Common myeloid progenitor, CD34-positive (primary cell): ENCODE results near the gene IL5.
"Not testable (repeated sequence)": the region's sequence is repeated elsewhere in the genome, so short reads cannot be mapped to it uniquely, and the experiment has no call there.

Source experiments
- CTCF ChIA-PET: fragments of 350-600 bp; sonication (Branson Sonifier 250); formaldehyde crosslinking; loops from one replicate; lab custom pipeline; 2021; ENCODE audit warnings: antibody characterized with exemption; lab: Charles Lee
- POLR2A ChIA-PET: fragments of 350-600 bp; sonication (Branson Sonifier 250); formaldehyde crosslinking; loops from one replicate; lab custom pipeline; 2021; ENCODE audit warnings: antibody characterized with exemption; lab: Charles Lee
- DNase-seq, 3 donors: peaks; one replicate each; pipeline versions ENCODE4 v3.0.0 to v3.0.0-alpha.2; 2013
- H3K27ac ChIP-seq, 2 experiments: 1 replicate in 1 of 2; 2 replicates in 1 of 2; pipeline ENCODE4 v1.7.0; 2013; ENCODE audit warnings: inconsistent platforms in 2 of 2, low read length in 2 of 2, mild to moderate bottlenecking in 2 of 2, low read depth in 1 of 2, moderate library complexity in 1 of 2; ENCODE audit not compliant: severe bottlenecking in 2 of 2, insufficient read depth in 1 of 2, poor library complexity in 1 of 2
- H3K27me3 ChIP-seq, 5 experiments: replicated peaks in 2 of 5; 1 replicate in 3 of 5; 2 replicates in 2 of 5; pipeline versions ENCODE4 v1.6.1 to v1.7.0; 2013; ENCODE audit warnings: low read length in 4 of 5, mild to moderate bottlenecking in 2 of 5, moderate library complexity in 2 of 5, inconsistent platforms in 1 of 5; ENCODE audit not compliant: insufficient read depth in 5 of 5, control insufficient read depth in 4 of 5
- H3K36me3 ChIP-seq, 4 experiments: 1 replicate in 2 of 4; 2 replicates in 2 of 4; pipeline versions ENCODE4 v1.6.1 to v1.7.0; 2013; ENCODE audit warnings: low read length in 3 of 4, control low read depth in 1 of 4, mild to moderate bottlenecking in 1 of 4; ENCODE audit not compliant: control insufficient read depth in 4 of 4, insufficient read depth in 4 of 4
- H3K4me1 ChIP-seq, 4 experiments: 1 replicate in 3 of 4; 2 replicates in 1 of 4; pipeline versions ENCODE4 v1.6.1 to v1.7.1; 2013; ENCODE audit warnings: low read length in 3 of 4, mild to moderate bottlenecking in 3 of 4, control low read depth in 1 of 4, inconsistent platforms in 1 of 4, moderate library complexity in 1 of 4; ENCODE audit not compliant: control insufficient read depth in 4 of 4, insufficient read depth in 4 of 4; ENCODE audit errors: control extremely low read depth in 1 of 4
- H3K4me3 ChIP-seq, 7 experiments: 1 replicate in 4 of 7; 2 replicates in 3 of 7; pipeline versions ENCODE4 v1.5.1 to v1.7.0; 2013; ENCODE audit warnings: mild to moderate bottlenecking in 7 of 7, low read length in 6 of 7, moderate library complexity in 6 of 7, inconsistent platforms in 2 of 7, low read depth in 2 of 7, control low read depth in 1 of 7; ENCODE audit not compliant: insufficient read depth in 4 of 7, control insufficient read depth in 1 of 7; ENCODE audit errors: extremely low read depth in 1 of 7
- H3K9me3 ChIP-seq, 5 experiments: 1 replicate in 4 of 5; 2 replicates in 1 of 5; pipeline versions ENCODE4 v1.6.1 to v1.7.1; 2013; ENCODE audit warnings: low read length in 4 of 5, mild to moderate bottlenecking in 2 of 5, inconsistent platforms in 1 of 5, low read depth in 1 of 5, moderate library complexity in 1 of 5; ENCODE audit not compliant: control insufficient read depth in 4 of 5, insufficient read depth in 2 of 5; ENCODE audit errors: control extremely low read depth in 1 of 5
- WGBS: methylation state at CpG from one replicate; pipeline ENCODE4 v1.1.5; 2013; ENCODE audit not compliant: insufficient coverage; 5-methylcytosine and 5-hydroxymethylcytosine counted together

Gene IL5

DNA sequence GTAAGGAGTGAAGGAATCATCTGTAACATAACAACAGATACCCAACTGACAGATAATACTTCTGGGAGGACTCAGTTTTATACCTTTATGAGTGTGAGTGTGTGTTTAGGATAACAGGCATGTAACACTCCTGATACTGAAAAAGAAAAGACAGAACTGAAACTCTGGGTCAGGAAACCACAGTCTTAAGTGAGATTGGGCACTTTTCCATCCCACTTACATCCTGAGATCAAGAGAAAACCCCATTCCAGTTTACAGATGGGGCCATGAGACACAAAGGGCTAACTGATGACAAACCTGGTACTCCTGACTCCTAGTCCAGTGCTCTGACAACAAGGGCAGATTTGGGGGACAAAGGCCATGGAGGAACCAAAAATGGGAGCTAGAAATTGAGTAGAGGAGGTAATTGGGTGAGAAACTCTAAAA is 18.0 kb downstream of the IL5 start:
- ChIA-PET POLR2A (interaction anchor here (0.7 kb wide), 1 partner anchor 329 kb away, joined by 3 read pairs; no protein-coding TSS in a partner anchor), CTCF (interaction anchor here (1.0 to 3.6 kb wide), 9 partner anchors 16 to 294 kb away, joined by 3 to 23 read pairs (median 6); no protein-coding TSS in a partner anchor)
- peak in 2 of 3 donors; percentile 42 to 44 for DNase-seq
- H3K36me3 ChIP-seq = no peaks in the 10 kb centered on the region
- peaks cover 22 to 56% (median 46%) of the 10 kb centered on the region in 4 experiments for H3K4me1 ChIP-seq
- H3K27ac ChIP-seq = no peak overlapping the region
- peaks cover 0 to 2% (median 0%) of the 10 kb centered on the region in 5 experiments for H3K9me3 ChIP-seq
- peak overlapping the region in 1 of 7 experiments; percentile 20 for H3K4me3 ChIP-seq
- no peaks in the 10 kb centered on the region for H3K27me3 ChIP-seq

DNA sequence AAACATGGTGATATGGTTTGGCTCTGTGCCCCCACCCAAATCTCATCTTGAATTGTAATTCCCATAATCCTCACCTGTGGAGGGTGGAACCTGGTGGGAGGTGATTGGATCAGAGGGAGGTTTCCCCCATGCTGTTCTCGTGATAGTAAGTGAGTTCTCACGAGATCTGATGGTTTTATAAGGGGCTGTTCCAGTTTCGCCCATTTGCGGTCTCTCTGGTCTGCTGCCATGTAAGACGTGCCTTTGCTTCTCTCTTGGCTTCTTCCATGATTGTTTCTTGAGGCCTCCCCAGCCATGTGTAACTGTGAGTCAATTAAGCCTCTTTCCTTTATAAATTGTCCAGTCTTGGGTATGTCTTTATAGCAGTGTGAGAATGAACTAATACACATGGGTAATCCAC is 18.4 kb downstream of the IL5 start:
- peaks cover 22 to 54% (median 46%) of the 10 kb centered on the region in 4 experiments for H3K4me1 ChIP-seq
- WGBS = 96% methylated on average over 5 of the region's 5 CpGs
- not testable (repeated sequence) for H3K27me3 ChIP-seq, H3K27ac ChIP-seq, H3K9me3 ChIP-seq, DNase-seq, H3K4me3 ChIP-seq, H3K36me3 ChIP-seq
- POLR2A ChIA-PET = interaction anchor here (0.7 kb wide), 1 partner anchor 329 kb away, joined by 3 read pairs; no protein-coding TSS in a partner anchor
- CTCF ChIA-PET = interaction anchor here (0.6 to 1.9 kb wide), 3 partner anchors 16 to 20 kb away, joined by 3 to 7 read pairs (median 5); no protein-coding TSS in a partner anchor

GRCh38 chr5:132522067-132522466 is 21.3 kb downstream of the IL5 start:
- H3K27ac ChIP-seq, H3K27me3 ChIP-seq, H3K4me3 ChIP-seq, POLR2A ChIA-PET, DNase-seq, H3K36me3 ChIP-seq, H3K9me3 ChIP-seq: not testable (repeated sequence)
- CTCF ChIA-PET = interaction anchor here (2.3 kb wide), 1 partner anchor 16 kb away, joined by 6 read pairs; no protein-coding TSS in a partner anchor
- 80% methylated on average over 1 of the region's 1 CpG for WGBS
- H3K4me1 ChIP-seq = peaks cover 8 to 26% (median 20%) of the 10 kb centered on the region in 4 experiments

DNA sequence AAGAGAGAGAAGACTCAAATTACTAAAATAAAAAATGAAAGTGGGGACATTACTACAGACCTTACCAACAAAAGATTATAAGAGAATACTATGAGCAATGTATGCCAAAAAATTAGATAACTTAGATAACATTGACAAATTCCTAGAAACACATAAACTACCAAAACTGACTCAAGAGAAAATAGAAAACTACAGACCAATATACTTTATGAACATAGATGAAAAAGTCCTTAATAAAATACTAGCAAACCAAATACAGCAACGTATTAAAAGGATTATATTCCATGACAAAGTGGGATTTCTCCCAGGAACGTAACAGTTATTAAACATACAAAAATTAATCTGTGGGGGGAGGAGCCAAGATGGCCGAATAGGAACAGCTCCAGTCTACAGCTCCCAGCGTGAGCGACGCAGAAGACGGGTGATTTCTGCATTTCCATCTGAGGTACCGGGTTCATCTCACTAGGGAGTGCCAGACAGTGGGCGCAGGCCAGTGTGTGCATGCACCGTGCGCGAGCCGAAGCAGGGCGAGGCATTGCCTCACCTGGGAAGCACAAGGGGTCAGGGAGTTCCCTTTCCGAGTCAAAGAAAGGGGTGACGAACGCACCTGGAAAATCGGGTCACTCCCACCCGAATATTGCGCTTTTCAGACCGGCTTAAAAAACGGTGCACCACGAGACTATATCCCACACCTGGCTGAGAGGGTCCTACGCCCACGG is 29.5 kb downstream of the IL5 start:
- DNase-seq, POLR2A ChIA-PET, H3K4me3 ChIP-seq, H3K27ac ChIP-seq, CTCF ChIA-PET, H3K27me3 ChIP-seq, H3K4me1 ChIP-seq, H3K36me3 ChIP-seq: not testable (repeated sequence)
- peaks cover 0 to 13% (median 4%) of the 10 kb centered on the region in 5 experiments for H3K9me3 ChIP-seq
- no CpG with 5 or more reads among the region's 25 CpGs for WGBS

DNA sequence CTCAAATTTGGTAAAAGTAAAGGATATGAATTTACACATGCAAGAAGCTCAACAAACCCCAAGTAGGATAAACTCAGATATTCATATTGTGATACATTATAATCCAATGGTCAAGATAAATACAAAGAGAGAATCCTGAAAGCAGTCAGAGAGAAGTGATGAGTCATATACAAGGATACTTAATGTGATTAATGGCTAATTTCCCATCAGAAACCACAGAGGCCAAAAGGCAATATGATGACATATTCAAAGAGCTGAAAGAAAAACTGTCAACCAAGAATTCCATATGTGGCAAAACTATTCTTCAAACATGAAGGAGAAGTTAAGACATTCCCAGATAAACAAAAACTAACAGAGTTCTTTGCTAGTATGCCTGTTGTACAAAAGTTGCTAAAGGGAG is 33.2 kb downstream of the IL5 start:
- POLR2A ChIA-PET = no interaction called here
- no peak overlapping the region for H3K27ac ChIP-seq
- no peaks in the 10 kb centered on the region for H3K27me3 ChIP-seq
- H3K36me3 ChIP-seq = no peaks in the 10 kb centered on the region
- H3K4me1 ChIP-seq = no peaks in the 10 kb centered on the region
- no peak for DNase-seq
- H3K4me3 ChIP-seq = no peak overlapping the region
- peaks cover 0 to 13% (median 4%) of the 10 kb centered on the region in 5 experiments for H3K9me3 ChIP-seq
- CTCF ChIA-PET = interaction anchor here (1.0 to 2.5 kb wide), 4 partner anchors 12 to 310 kb away, joined by 3 to 7 read pairs (median 6); no protein-coding TSS in a partner anchor

DNA sequence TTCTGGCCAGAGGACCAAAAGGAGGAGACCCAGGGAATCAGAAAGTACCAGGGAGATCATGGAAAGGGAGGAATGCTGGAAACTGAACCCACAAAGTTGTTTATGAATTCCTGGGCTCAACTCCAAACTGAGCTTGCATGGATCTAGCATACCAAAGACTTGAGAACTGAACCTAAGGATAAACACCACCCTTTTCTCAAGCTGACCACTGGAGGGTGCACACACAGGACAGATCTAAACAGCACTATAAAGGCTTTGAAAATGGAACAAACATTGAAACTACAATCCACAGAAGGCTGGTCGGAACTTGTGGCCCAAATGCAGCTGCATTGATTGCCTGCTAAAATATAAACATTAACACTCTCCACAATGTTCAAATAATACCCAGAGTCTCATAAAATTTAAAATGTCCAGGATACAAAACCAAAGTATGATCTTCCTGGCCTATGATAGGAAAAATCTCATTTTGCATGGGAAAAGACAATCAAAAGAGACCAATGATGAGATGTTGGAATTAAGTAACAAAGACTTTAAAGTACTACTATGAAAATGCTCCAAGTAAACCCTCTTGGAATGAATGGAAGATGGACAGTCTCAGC is 37.1 kb downstream of the IL5 start:
- peak; percentile 50 to 76 (median 76) for DNase-seq
- ChIA-PET CTCF (interaction anchor here (0.7 to 25.1 kb wide), 14 partner anchors 9 to 376 kb away, joined by 3 to 471 read pairs (median 5); partner anchors contain the start of gene IRF1), POLR2A (interaction anchor here (0.6 kb wide), 1 partner anchor 739 kb away, joined by 3 read pairs; no protein-coding TSS in a partner anchor)
- WGBS = no CpG with 5 or more reads among the region's 1 CpG
- Histone ChIP-seq H3K27me3 (no peaks in the 10 kb centered on the region), H3K4me3 (no peak overlapping the region), H3K27ac (no peak overlapping the region), H3K4me1 (peaks cover 0 to 14% (median 8%) of the 10 kb centered on the region in 4 experiments), H3K36me3 (no peaks in the 10 kb centered on the region), H3K9me3 (peaks cover 0 to 6% (median 0%) of the 10 kb centered on the region in 5 experiments)
